Measurements from ENCODE around the gene CNTN4. TPM values are rescaled to one million over a fixed set of nuclear protein-coding genes. Genes with fewer than 3 reads are reported as not detected.

CNTN4 gene
- total RNA-seq, 3 donors from 2014 or later: 6.6 to 16.7 (median 16.7) TPM

DNA sequence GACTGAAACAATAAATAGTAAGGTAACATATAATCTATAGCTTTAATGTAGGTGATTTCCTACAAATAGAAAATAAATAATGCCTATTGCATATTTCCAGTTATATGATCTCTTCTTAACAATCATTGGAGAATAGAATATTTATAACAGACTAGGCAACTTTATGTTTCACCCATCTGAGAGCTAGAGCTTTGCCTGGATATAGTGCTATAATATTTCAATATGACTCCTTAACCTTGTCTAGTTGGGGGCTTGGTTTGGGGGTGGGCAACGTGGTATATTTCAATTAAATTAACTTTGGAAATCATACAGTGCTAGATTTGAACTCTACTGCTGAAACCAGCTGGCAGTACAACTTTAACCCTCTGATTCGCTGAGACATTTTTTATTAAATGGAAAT, 265.2 kb downstream of the CNTN4 start:
- DNase-seq (ENCODE audit: low spot score in 2 of 2): no peak
- Histone ChIP-seq H3K4me3 (no peak overlapping the region), H3K4me1 (no peaks in the 10 kb centered on the region), H3K27ac (no peak overlapping the region), H3K9me3 (no peaks in the 10 kb centered on the region), H3K36me3 (no peaks in the 10 kb centered on the region), H3K27me3 (no peaks in the 10 kb centered on the region)
- intact Hi-C loops (cut with DNase I; ENCODE audit: low total_unique reads): no loop called here
- TF ChIP-seq POLR2AphosphoS5 (IDR thresholded peaks at IDR 0.05) (no peak), POLR2A (IDR thresholded peaks at IDR 0.05) (no peak), CTCF (IDR thresholded peaks at IDR 0.05) (no peak)

GRCh38 chr3:2370317-2370716, 271.7 kb downstream of the CNTN4 start:
- no peak overlapping the region for H3K4me3 ChIP-seq
- no peaks in the 10 kb centered on the region for H3K27me3 ChIP-seq
- no peak overlapping the region for H3K27ac ChIP-seq
- no peaks in the 10 kb centered on the region for H3K4me1 ChIP-seq
- no peak for DNase-seq (ENCODE audit: low spot score in 2 of 2)
- intact Hi-C loops (cut with DNase I; ENCODE audit: low total_unique reads): no loop called here
- no peaks in the 10 kb centered on the region for H3K9me3 ChIP-seq
- TF ChIP-seq POLR2A (IDR thresholded peaks at IDR 0.05) (no peak), POLR2AphosphoS5 (IDR thresholded peaks at IDR 0.05) (no peak), CTCF (IDR thresholded peaks at IDR 0.05) (no peak)
- no peaks in the 10 kb centered on the region for H3K36me3 ChIP-seq

- TF ChIP-seq POLR2A (IDR thresholded peaks at IDR 0.05) (no peak), CTCF (IDR thresholded peaks at IDR 0.05) (no peak), POLR2AphosphoS5 (IDR thresholded peaks at IDR 0.05) (no peak)
- H3K9me3 ChIP-seq: no peaks in the 10 kb centered on the region
- no peaks in the 10 kb centered on the region for H3K36me3 ChIP-seq
- H3K4me1 ChIP-seq: no peaks in the 10 kb centered on the region
- H3K27me3 ChIP-seq: no peaks in the 10 kb centered on the region
- no peak overlapping the region for H3K4me3 ChIP-seq
- no peak overlapping the region for H3K27ac ChIP-seq
- intact Hi-C loops (cut with DNase I; ENCODE audit: low total_unique reads): no loop called here
- no peak for DNase-seq (ENCODE audit: low spot score in 2 of 2)
These were observed 273.6 kb downstream of the CNTN4 start for GRCh38 chr3:2372306-2372705.

DNA sequence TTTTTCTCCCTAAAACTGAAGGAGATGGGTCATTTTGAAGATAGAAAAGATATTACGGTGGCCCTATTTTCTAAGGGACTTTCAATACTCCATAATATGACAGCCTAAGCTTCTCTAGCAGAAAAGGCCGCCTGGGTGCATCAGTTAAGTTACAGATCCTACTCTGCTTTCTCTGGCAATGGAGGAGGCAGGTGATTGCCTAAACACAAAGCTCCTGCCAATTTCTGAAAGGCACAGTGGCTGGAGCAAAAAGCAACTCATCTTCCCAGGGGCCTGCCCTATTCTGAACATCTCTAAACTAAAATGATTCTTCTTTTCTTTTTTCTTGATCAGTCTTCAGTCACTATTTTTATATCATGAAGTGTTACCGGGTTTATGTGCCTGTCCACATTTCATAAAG, 276.7 kb downstream of the CNTN4 start:
- Histone ChIP-seq H3K9me3 (no peaks in the 10 kb centered on the region), H3K27ac (no peak overlapping the region), H3K4me3 (no peak overlapping the region), H3K27me3 (no peaks in the 10 kb centered on the region), H3K36me3 (no peaks in the 10 kb centered on the region), H3K4me1 (no peaks in the 10 kb centered on the region)
- TF ChIP-seq CTCF (IDR thresholded peaks at IDR 0.05): no peak
- no peak for TF ChIP-seq POLR2AphosphoS5 (IDR thresholded peaks at IDR 0.05)
- no peak for TF ChIP-seq POLR2A (IDR thresholded peaks at IDR 0.05)
- no peak for DNase-seq (ENCODE audit: low spot score in 2 of 2)
- intact Hi-C loops (cut with DNase I; ENCODE audit: low total_unique reads): no loop called here

DNA sequence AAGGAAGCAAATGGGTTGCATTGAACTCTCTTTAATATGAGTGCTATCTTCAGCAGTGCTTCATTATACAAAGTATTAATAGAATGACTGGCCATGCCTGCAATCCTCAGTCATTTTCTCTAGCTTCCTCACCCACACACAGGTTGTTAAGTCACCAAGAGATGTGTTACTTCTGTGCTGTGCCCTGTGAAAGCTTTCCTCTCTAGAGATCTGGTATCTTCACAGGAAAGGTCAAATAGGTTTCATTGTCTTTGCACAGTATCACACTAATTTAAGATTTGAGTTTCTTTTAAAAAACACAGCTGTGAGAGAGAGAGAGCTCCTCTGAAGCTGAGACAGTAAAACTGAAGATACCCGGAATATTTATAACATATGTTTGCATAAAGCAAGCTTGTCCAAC, 278.6 kb downstream of the CNTN4 start:
- DNase-seq (ENCODE audit: low spot score in 2 of 2): no peak
- TF ChIP-seq POLR2A (IDR thresholded peaks at IDR 0.05): no peak
- TF ChIP-seq POLR2AphosphoS5 (IDR thresholded peaks at IDR 0.05): no peak
- no peak for TF ChIP-seq CTCF (IDR thresholded peaks at IDR 0.05)
- Histone ChIP-seq H3K4me1 (no peaks in the 10 kb centered on the region), H3K4me3 (no peak overlapping the region), H3K27ac (no peak overlapping the region), H3K36me3 (no peaks in the 10 kb centered on the region), H3K9me3 (no peaks in the 10 kb centered on the region), H3K27me3 (no peaks in the 10 kb centered on the region)
- intact Hi-C loops (cut with DNase I; ENCODE audit: low total_unique reads): no loop called here

All from breast epithelium (tissue), 4 donors.